Activated CD4-positive, alpha-beta memory T cell treated with anti-CD3 and anti-CD28 coated beads for 36 hours (primary cell): ENCODE measurements around the gene DYNLT2B. TPM values are rescaled to one million over a fixed set of nuclear protein-coding genes. Genes with fewer than 3 reads are reported as not detected.
"Not testable (repeated sequence)": the region's sequence is repeated elsewhere in the genome, so short reads cannot be mapped to it uniquely, and the experiment has no call there.

Experiments
- CTCF ChIA-PET: fragments of 350-600 bp; sonication (Branson Sonifier 250); formaldehyde crosslinking; loops from one replicate; lab custom pipeline; 2021; ENCODE audit warnings: antibody characterized with exemption, inconsistent platforms; lab: Charles Lee
- POLR2A ChIA-PET: fragments of 350-600 bp; sonication (Branson Sonifier 250); formaldehyde crosslinking; loops from one replicate; lab custom pipeline; 2021; ENCODE audit warnings: antibody characterized with exemption; lab: Charles Lee
- DNase-seq: peaks from one replicate; pipeline ENCODE4 v3.0.0-alpha.2; 2020
- H3K27ac Mint-ChIP-seq: one replicate; pipeline ENCODE4 v1.8.0; 2021; ENCODE audit warnings: mixed read lengths
- H3K27me3 Mint-ChIP-seq: one replicate; pipeline ENCODE4 v1.8.0; 2021; ENCODE audit warnings: mixed read lengths
- H3K36me3 Mint-ChIP-seq: one replicate; pipeline ENCODE4 v1.8.0; 2021; ENCODE audit warnings: mixed read lengths
- H3K4me1 Mint-ChIP-seq: one replicate; pipeline ENCODE4 v1.8.0; 2021; ENCODE audit warnings: low read depth, mixed read lengths
- H3K4me3 Mint-ChIP-seq: one replicate; pipeline ENCODE4 v1.8.0; 2021; ENCODE audit warnings: mild to moderate bottlenecking, mixed read lengths
- H3K9me3 Mint-ChIP-seq: one replicate; pipeline ENCODE4 v1.8.0; 2021; ENCODE audit warnings: mixed read lengths
- intact Hi-C: fragments of 100-400 bp; cut with micrococcal nuclease; formaldehyde crosslinking; loops from one replicate; pipeline ENCODE4 v1.15.1; 2023
- total RNA-seq, 2 experiments: library from RNA; stranded (reverse); gene quantifications; one replicate each; pipeline ENCODE4 v1.2.3, GENCODE V29; 2021

Gene DYNLT2B
- total RNA-seq, 2 experiments from 2014 or later: 15.8 to 17.1 TPM

DNA sequence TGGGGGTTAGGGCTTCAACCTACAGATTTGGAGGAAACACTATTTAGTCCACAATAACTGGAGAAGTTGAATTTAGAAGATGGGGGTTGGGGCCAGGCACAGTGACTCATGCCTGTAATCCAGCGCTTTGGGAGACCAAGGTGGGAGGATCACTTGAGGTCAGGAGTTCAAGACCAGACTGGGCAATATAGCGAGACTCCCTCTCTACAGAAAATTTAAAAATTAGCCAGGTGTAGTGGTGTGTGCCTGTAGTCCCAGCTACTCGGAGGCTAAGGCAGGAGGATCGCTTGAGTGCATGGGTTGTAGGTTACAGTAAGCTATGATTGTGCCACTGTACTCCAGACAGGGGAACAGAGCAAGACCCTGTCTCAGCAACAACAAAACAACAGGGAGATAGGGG lies 5.0 kb upstream of the DYNLT2B start:
- POLR2A ChIA-PET: no interaction called here
- H3K36me3 Mint-ChIP-seq: no peaks in the 10 kb centered on the region
- no peak overlapping the region for H3K4me3 Mint-ChIP-seq
- no peak for DNase-seq
- no peak overlapping the region for H3K27ac Mint-ChIP-seq
- CTCF ChIA-PET: interaction anchor here (1.7 kb wide), 1 partner anchor 206 kb away, joined by 4 read pairs; no protein-coding TSS in a partner anchor
- no peaks in the 10 kb centered on the region for H3K4me1 Mint-ChIP-seq
- H3K9me3 Mint-ChIP-seq: no peaks in the 10 kb centered on the region
- intact Hi-C loops: no loop called here
- peaks cover 2% of the 10 kb centered on the region for H3K27me3 Mint-ChIP-seq

DNA sequence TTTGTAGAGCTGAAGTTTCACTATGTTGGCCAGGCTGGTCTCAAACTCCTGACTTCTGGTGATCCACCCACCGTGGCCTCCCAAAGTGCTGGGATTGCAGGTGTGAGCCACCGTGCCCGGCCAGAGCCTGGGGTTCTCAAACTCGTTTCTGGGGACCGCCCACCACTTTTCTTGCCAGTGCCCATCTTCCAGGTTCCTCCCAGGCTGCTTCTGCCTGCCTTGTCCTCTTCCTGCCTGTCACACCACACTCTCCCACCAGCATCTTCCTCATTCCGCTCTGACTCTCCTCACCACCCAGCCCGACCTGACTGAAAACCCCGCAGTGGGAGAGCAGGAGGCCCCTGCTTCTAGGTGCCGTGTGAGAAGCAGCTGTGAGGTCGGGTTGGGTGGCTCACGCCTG lies 3.1 kb upstream of the DYNLT2B start:
- POLR2A ChIA-PET: no interaction called here
- intact Hi-C loops: no loop called here
- Mint-ChIP-seq H3K9me3 (no peaks in the 10 kb centered on the region), H3K4me3 (no peak overlapping the region), H3K27ac (no peak overlapping the region), H3K4me1 (peaks cover 7% of the 10 kb centered on the region), H3K36me3 (no peaks in the 10 kb centered on the region), H3K27me3 (no peaks in the 10 kb centered on the region)
- no peak for DNase-seq
- CTCF ChIA-PET: interaction anchor here (0.6 kb wide), 1 partner anchor 248 kb away, joined by 3 read pairs; no protein-coding TSS in a partner anchor

DNA sequence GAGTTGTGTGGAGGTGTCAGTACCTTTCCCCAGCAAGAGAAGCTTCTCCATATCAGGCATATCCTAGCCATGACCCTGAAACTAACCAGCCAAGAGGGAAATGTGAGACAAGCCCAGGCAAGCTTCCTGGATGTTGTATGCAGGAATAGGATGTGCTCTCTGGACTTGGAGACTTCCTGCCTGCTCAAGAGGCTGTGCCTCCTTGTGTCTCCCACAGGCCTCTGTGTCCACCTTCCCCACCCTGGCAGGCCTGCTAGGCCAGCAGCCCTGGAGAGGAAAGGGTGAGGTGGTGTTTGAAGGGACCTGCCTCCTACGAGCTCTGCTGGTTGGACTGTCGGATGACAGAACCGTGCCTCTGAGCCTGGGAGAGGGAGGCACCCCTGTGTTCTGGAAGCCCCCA lies 2.1 kb upstream of the DYNLT2B start:
- H3K27me3 Mint-ChIP-seq: no peaks in the 10 kb centered on the region
- POLR2A ChIA-PET: interaction anchor here (0.6 kb wide), 1 partner anchor 303 kb away, joined by 3 read pairs; no protein-coding TSS in a partner anchor
- no peaks in the 10 kb centered on the region for H3K9me3 Mint-ChIP-seq
- no peaks in the 10 kb centered on the region for H3K36me3 Mint-ChIP-seq
- H3K27ac Mint-ChIP-seq: no peak overlapping the region
- intact Hi-C loops: no loop called here
- CTCF ChIA-PET: no interaction called here
- H3K4me1 Mint-ChIP-seq: peaks cover 7% of the 10 kb centered on the region
- H3K4me3 Mint-ChIP-seq: no peak overlapping the region
- DNase-seq: no peak

DNA sequence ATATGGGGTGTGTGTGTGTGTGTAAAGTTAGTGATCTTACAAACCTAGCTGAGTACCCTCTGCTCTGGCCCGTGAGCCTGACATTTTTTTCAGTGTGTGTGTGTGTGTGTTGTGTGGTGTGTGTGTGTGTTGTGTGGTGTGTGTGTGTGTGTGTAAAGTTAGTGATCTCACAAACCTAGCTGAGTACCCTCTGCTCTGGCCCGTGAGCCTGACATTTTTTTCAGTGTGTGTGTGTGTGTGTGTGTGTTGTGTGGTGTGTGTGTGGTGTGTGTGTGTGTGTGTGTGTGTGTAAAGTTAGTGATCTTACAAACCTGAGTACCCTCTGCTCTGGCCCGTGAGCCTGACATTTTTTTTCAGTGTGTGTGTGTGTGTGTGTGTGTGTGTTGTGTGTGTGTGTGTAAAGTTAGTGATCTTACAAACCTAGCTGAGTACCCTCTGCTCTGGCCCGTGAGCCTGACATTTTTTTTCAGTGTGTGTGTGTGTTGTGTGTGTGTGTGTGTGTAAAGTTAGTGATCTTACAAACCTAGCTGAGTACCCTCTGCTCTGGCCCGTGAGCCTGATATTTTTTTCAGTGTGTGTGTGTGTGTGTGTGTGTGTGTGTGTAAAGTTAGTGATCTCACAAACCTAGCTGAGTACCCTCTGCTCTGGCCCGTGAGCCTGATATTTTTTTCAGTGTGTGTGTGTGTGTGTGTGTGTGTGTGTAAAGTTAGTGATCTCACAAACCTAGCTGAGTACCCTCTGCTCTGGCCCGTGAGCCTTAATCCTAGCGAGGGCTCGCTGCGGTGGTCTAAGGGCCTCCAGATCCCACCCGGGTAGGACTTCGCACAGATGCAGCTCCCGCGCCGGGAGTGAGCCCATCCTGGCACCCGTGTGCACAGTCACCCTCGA lies 997 bp downstream of the DYNLT2B start:
- DNase-seq: not testable (repeated sequence)
- intact Hi-C loops: loop anchor here (5.0 kb wide), 2 partner anchors 115 to 315 kb away; partner anchors contain the start of gene UBXN7

DNA sequence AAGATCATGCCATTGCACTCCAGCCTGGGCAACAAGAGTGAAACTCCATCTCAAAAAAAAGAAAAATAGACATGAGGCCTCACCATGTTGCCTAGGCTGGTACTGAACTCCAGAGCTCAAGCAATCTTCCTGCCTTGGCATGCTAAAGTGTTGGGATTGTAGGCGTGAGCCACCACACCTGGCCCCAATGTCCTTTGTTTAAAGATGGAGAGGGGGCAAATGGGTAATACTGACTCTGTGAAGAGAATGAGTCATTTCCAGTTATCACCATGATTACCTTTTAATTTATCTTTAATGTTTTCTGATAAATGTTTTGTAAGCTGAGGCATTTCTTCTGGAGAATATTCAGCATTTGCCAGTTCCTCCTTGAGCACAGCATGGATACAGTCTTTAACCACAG lies 2.2 kb downstream of the DYNLT2B start:
- no peak for DNase-seq
- Mint-ChIP-seq H3K27me3 (no peaks in the 10 kb centered on the region), H3K9me3 (no peaks in the 10 kb centered on the region), H3K4me3 (no peak overlapping the region), H3K27ac (peak overlapping the region; percentile 23), H3K36me3 (no peaks in the 10 kb centered on the region), H3K4me1 (peaks cover 7% of the 10 kb centered on the region)
- POLR2A ChIA-PET: interaction anchor here (1.5 kb wide), 1 partner anchor 43 kb away, joined by 3 read pairs; no protein-coding TSS in a partner anchor
- intact Hi-C loops: loop anchor here (5.0 kb wide), 2 partner anchors 116 to 316 kb away; partner anchors contain the start of gene UBXN7
- CTCF ChIA-PET: interaction anchor here (0.8 to 1.2 kb wide), 2 partner anchors 203 to 213 kb away, joined by 3 read pairs; no protein-coding TSS in a partner anchor

More for the DNA sequence above, 997 bp downstream of the DYNLT2B start:
- H3K27me3 Mint-ChIP-seq, H3K4me1 Mint-ChIP-seq, H3K36me3 Mint-ChIP-seq, H3K9me3 Mint-ChIP-seq: not testable (repeated sequence)
- Mint-ChIP-seq H3K4me3 (peak overlapping the region; percentile 97), H3K27ac (peak overlapping the region; percentile 95)
- POLR2A ChIA-PET: interaction anchor here (0.8 to 1.5 kb wide), 6 partner anchors 9 to 212 kb away, joined by 3 to 4 read pairs (median 4); no protein-coding TSS in a partner anchor
- CTCF ChIA-PET: interaction anchor here (0.7 to 1.2 kb wide), 4 partner anchors 38 to 466 kb away, joined by 3 to 4 read pairs (median 3); no protein-coding TSS in a partner anchor

DNA sequence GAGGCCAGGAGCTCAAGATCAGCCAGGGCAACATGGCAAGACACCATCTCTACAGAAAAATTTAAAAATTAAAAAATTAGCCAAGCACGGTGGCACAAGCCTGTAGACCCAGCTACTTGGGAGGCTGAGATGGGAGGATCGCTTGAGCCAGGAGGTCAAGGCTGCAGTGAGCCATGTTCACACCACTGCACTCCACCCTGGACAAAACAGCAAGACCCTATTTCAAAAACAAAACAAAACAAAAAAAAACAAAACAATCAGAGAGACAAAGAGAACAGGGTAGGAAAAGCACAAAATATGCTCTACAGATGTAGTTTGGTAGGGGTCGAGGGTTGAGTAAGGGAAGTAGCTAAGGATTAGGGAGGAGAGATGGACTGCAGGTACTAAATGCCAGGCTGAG lies 3.4 kb downstream of the DYNLT2B start:
- peaks cover 7% of the 10 kb centered on the region for H3K4me1 Mint-ChIP-seq
- CTCF ChIA-PET: no interaction called here
- no peaks in the 10 kb centered on the region for H3K9me3 Mint-ChIP-seq
- no peaks in the 10 kb centered on the region for H3K27me3 Mint-ChIP-seq
- POLR2A ChIA-PET: interaction anchor here (1.5 kb wide), 1 partner anchor 42 kb away, joined by 3 read pairs; no protein-coding TSS in a partner anchor
- intact Hi-C loops: no loop called here
- H3K27ac Mint-ChIP-seq: no peak overlapping the region
- no peak for DNase-seq
- H3K4me3 Mint-ChIP-seq: no peak overlapping the region
- H3K36me3 Mint-ChIP-seq: no peaks in the 10 kb centered on the region

DNA sequence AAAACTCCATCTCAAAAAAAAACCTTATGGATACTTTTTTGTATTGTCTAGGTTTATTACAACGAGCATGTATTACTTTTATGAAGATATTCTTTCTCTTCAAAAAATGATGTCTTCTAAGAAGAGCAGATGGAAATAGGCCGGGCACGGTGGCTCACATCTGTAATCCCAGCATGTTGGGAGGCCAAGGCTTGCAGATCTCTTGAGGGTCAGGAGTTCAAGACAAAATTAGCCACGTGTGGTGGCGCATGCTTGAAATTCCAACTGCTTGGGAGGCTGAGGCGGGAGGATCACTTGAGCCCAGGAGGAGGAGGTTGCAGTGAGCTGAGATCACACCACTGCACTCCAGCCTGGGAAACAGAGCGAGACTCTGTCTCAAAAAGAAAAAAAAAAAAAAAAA lies 4.0 kb downstream of the DYNLT2B start:
- POLR2A ChIA-PET, H3K36me3 Mint-ChIP-seq, intact Hi-C loops, H3K27me3 Mint-ChIP-seq, H3K4me1 Mint-ChIP-seq, H3K9me3 Mint-ChIP-seq, H3K4me3 Mint-ChIP-seq, CTCF ChIA-PET, DNase-seq: not testable (repeated sequence)
- peak overlapping the region; percentile 18 for H3K27ac Mint-ChIP-seq

DNA sequence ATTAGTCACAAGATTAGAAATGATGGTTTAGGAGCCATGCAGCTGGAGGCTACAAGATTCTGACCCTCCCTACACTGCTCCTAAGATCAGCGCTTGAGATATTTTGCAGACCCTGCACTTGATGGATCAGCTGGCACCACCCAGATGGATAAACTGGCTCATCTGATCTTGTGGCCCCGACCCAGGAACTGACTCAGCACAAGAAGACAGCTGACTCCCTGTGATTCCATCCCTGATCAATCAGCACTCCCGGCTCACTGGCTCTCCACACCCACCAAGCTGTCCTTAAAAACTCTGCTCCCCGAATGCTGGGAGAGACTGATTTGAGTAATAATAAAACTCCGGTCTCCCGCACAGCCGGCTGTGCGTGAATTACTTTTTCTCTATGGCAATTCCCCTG lies 15.1 kb downstream of the DYNLT2B start:
- CTCF ChIA-PET, intact Hi-C loops, H3K4me3 Mint-ChIP-seq: not testable (repeated sequence)

DNA sequence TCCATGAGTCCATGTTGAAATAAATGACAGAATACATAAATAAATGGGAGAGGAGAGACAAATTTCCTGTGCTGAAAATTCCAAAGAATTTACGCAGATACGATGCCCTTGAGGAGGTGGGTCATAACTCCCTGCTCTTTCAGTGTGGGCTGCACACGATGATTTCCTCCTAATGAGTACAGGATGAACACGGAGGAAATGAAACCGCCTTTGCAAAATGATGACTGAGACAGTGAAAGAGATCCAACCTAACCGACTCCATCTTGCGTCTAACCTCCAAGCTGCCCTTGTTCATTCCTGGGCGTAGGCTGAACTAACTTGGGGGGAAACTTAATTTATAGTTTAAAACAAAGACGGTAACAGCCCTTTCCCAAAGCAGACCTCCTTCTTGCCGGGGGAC lies 15.5 kb downstream of the DYNLT2B start:
- H3K27me3 Mint-ChIP-seq, H3K4me1 Mint-ChIP-seq, intact Hi-C loops, H3K9me3 Mint-ChIP-seq, DNase-seq, CTCF ChIA-PET, POLR2A ChIA-PET, H3K27ac Mint-ChIP-seq, H3K4me3 Mint-ChIP-seq: not testable (repeated sequence)
- peaks cover 13% of the 10 kb centered on the region for H3K36me3 Mint-ChIP-seq

More for the DNA sequence above, 15.1 kb downstream of the DYNLT2B start:
- DNase-seq, H3K27ac Mint-ChIP-seq, H3K4me1 Mint-ChIP-seq, H3K9me3 Mint-ChIP-seq, POLR2A ChIA-PET, H3K27me3 Mint-ChIP-seq: not testable (repeated sequence)
- H3K36me3 Mint-ChIP-seq: peaks cover 13% of the 10 kb centered on the region

DNA sequence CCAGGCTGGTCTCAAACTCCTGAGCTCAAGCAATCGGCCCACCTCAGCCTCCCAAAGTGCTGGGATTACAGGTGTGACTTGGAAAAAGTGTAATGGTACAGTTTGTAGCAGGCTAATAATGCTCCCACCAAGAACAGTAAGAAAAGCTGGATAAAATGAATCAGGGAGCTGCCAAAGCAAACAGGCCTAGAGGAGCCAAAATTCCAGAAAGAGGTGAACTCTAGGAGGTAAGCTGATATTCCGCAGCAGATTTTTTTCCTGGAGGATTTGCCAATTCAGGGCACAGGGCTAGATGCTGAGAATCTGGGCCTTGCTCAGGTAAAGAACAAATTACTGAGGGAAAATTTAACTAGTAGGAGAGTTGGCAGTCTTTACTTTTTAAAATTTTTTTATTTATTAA lies 19.5 kb downstream of the DYNLT2B start:
- Mint-ChIP-seq H3K4me1 (peaks cover 6% of the 10 kb centered on the region), H3K4me3 (no peak overlapping the region), H3K27me3 (no peaks in the 10 kb centered on the region), H3K9me3 (no peaks in the 10 kb centered on the region), H3K36me3 (peaks cover 13% of the 10 kb centered on the region), H3K27ac (no peak overlapping the region)
- ChIA-PET CTCF (interaction anchor here (0.6 kb wide), 1 partner anchor 31 kb away, joined by 3 read pairs; no protein-coding TSS in a partner anchor), POLR2A (interaction anchor here (1.0 kb wide), 1 partner anchor 134 kb away, joined by 3 read pairs; no protein-coding TSS in a partner anchor)
- no peak for DNase-seq
- intact Hi-C loops: no loop called here

DNA sequence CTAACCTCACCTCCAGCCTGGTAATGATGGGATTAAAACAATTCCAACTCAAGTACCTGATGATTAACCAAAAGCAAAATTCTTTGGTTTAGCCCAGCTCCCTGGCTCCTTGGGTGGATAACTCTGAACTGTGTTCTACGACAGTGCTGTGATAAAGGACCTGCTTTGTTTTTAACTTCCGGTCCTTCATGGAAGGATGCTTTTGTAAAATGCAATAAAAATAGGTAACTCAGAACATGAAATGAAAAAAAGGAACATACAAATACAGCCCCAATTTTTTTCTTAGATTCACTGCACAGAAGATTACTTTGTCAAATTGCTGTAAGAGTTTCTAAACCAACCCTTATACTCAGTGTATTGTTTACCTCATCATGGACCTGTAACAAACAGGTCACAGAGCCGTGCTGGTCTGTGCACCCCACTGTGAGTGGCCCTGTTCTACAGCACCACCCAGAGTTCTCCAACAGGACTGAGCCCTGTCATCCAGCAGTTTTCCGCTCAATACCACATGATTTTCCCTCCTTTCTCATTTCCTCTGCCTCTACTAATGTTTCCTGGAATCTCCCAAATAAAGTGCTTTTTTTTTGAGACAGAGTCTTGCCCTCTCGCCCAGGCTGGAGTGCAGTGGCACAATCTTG lies 25.6 kb downstream of the DYNLT2B start:
- no peak overlapping the region for H3K27ac Mint-ChIP-seq
- CTCF ChIA-PET: no interaction called here
- H3K4me3 Mint-ChIP-seq: no peak overlapping the region
- POLR2A ChIA-PET: no interaction called here
- DNase-seq: no peak
- intact Hi-C loops: no loop called here
- no peaks in the 10 kb centered on the region for H3K9me3 Mint-ChIP-seq
- H3K36me3 Mint-ChIP-seq: peaks cover 3% of the 10 kb centered on the region
- H3K4me1 Mint-ChIP-seq: peaks cover 7% of the 10 kb centered on the region
- no peaks in the 10 kb centered on the region for H3K27me3 Mint-ChIP-seq

DNA sequence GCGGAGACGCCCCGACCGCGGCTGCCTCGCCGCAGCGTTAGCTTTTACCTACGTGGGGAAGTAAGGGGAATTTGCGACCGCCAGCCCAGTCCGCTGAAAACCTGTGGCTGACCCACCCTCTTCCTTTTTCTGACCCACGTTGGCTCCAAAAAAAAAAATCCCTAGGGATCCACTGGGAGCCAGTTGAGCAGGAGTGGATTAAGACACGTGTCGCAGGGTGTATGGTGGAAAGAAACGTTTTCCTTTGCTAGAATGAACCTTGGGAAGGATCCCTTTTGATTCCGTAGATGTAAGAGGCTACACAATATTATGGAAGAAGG lies 29.9 kb downstream of the DYNLT2B start:
- CTCF ChIA-PET: no interaction called here
- H3K4me3 Mint-ChIP-seq: peak overlapping the region; percentile 100
- POLR2A ChIA-PET: interaction anchor here (0.6 to 1.5 kb wide), 2 partner anchors 214 to 215 kb away, joined by 3 read pairs; partner anchors contain the start of gene RNF168
- intact Hi-C loops: no loop called here
- H3K4me1 Mint-ChIP-seq: peaks cover 39% of the 10 kb centered on the region
- peaks cover 8% of the 10 kb centered on the region for H3K36me3 Mint-ChIP-seq
- no peak for DNase-seq
- H3K27me3 Mint-ChIP-seq: no peaks in the 10 kb centered on the region
- H3K9me3 Mint-ChIP-seq: no peaks in the 10 kb centered on the region
- peak overlapping the region; percentile 79 for H3K27ac Mint-ChIP-seq
